Mesothelial cell of epicardium (in vitro differentiated cells): ENCODE results near the gene CADM4. TPM values are rescaled to one million over a fixed set of nuclear protein-coding genes. Genes with fewer than 3 reads are reported as not detected.
"Not testable (repeated sequence)": the region's sequence is repeated elsewhere in the genome, so short reads cannot be mapped to it uniquely, and the experiment has no call there.

Experiments used
- DNase-seq, 2 experiments: peaks; one replicate each; pipeline ENCODE4 v3.0.0; 2021; ENCODE audit warnings: low spot score in 2 of 2; ENCODE audit not compliant: unreplicated experiment in 2 of 2
- H3K27ac Mint-ChIP-seq: 2 replicates; pipeline ENCODE4 v1.8.0; 2021; ENCODE audit warnings: mixed read lengths
- H3K27me3 Mint-ChIP-seq: 2 replicates; pipeline ENCODE4 v1.8.0; 2021; ENCODE audit warnings: low read depth, mixed read lengths
- H3K36me3 Mint-ChIP-seq: 2 replicates; pipeline ENCODE4 v1.8.0; 2021; ENCODE audit warnings: mixed read lengths
- H3K4me1 Mint-ChIP-seq: 2 replicates; pipeline ENCODE4 v1.8.0; 2021; ENCODE audit warnings: mixed read lengths
- H3K4me3 Mint-ChIP-seq: 2 replicates; pipeline ENCODE4 v1.8.0; 2021; ENCODE audit warnings: mild to moderate bottlenecking, moderate library complexity, mixed read lengths
- H3K9me3 Mint-ChIP-seq: 2 replicates; pipeline ENCODE4 v1.8.0; 2021; ENCODE audit warnings: mixed read lengths
- CTCF ChIP-seq: fragments of 200-600 bp; sonication (generic); IDR thresholded peaks from one replicate; pipeline ENCODE4 v1.5.0; 2021; ENCODE audit warnings: antibody characterized with exemption; ENCODE audit not compliant: unreplicated experiment
- total RNA-seq: library from RNA; stranded (reverse); gene quantifications from 3 replicates; pipeline ENCODE4 v1.2.1, GENCODE V29; 2021

Gene CADM4
- total RNA-seq, 1 donor from 2014 or later = 47.1 TPM

- no peak for TF ChIP-seq CTCF
- H3K27me3 Mint-ChIP-seq = no peaks in the 10 kb centered on the region
- DNase-seq = no peak
- peaks cover 34% of the 10 kb centered on the region for H3K36me3 Mint-ChIP-seq
- H3K4me3 Mint-ChIP-seq = no peak overlapping the region
- H3K27ac Mint-ChIP-seq = peak overlapping the region; percentile 17
- peaks cover 9% of the 10 kb centered on the region for H3K4me1 Mint-ChIP-seq
- H3K9me3 Mint-ChIP-seq = no peaks in the 10 kb centered on the region
These were observed 50.0 kb downstream of the CADM4 start for GRCh38 chr19:43589678-43590077.

GRCh38 chr19:43589277-43589676, 50.4 kb downstream of the CADM4 start:
- Mint-ChIP-seq H3K27ac (peak overlapping the region; percentile 17), H3K27me3 (no peaks in the 10 kb centered on the region), H3K9me3 (no peaks in the 10 kb centered on the region), H3K4me3 (no peak overlapping the region), H3K36me3 (peaks cover 36% of the 10 kb centered on the region), H3K4me1 (peaks cover 9% of the 10 kb centered on the region)
- no peak for DNase-seq
- no peak for TF ChIP-seq CTCF

- not testable (repeated sequence) for H3K27me3 Mint-ChIP-seq, DNase-seq, H3K4me1 Mint-ChIP-seq, H3K9me3 Mint-ChIP-seq, H3K27ac Mint-ChIP-seq, H3K4me3 Mint-ChIP-seq
- peaks cover 31% of the 10 kb centered on the region for H3K36me3 Mint-ChIP-seq
These were observed 52.6 kb downstream of the CADM4 start for GRCh38 chr19:43587029-43587428.

GRCh38 chr19:43586346-43586745, 53.3 kb downstream of the CADM4 start:
- Mint-ChIP-seq H3K4me3 (no peak overlapping the region), H3K9me3 (no peaks in the 10 kb centered on the region), H3K27me3 (no peaks in the 10 kb centered on the region), H3K27ac (no peak overlapping the region), H3K36me3 (peaks cover 31% of the 10 kb centered on the region), H3K4me1 (peaks cover 10% of the 10 kb centered on the region)
- DNase-seq = no peak
- TF ChIP-seq CTCF = no peak

- peaks cover 23% of the 10 kb centered on the region for H3K4me1 Mint-ChIP-seq
- peaks cover 20% of the 10 kb centered on the region for H3K36me3 Mint-ChIP-seq
- H3K27me3 Mint-ChIP-seq = no peaks in the 10 kb centered on the region
- TF ChIP-seq CTCF = no peak
- H3K27ac Mint-ChIP-seq = no peak overlapping the region
- H3K9me3 Mint-ChIP-seq = no peaks in the 10 kb centered on the region
- H3K4me3 Mint-ChIP-seq = no peak overlapping the region
- no peak for DNase-seq
These were observed 55.2 kb downstream of the CADM4 start for GRCh38 chr19:43584484-43584883.

- H3K27ac Mint-ChIP-seq = no peak overlapping the region
- TF ChIP-seq CTCF = no peak
- H3K9me3 Mint-ChIP-seq = no peaks in the 10 kb centered on the region
- H3K4me3 Mint-ChIP-seq = no peak overlapping the region
- H3K4me1 Mint-ChIP-seq = peaks cover 27% of the 10 kb centered on the region
- no peak for DNase-seq
- peaks cover 20% of the 10 kb centered on the region for H3K36me3 Mint-ChIP-seq
- H3K27me3 Mint-ChIP-seq = no peaks in the 10 kb centered on the region
These were observed 57.2 kb downstream of the CADM4 start for GRCh38 chr19:43582495-43582894.
